OCI-LY7 (cell line): ENCODE measurements around the gene C16orf54. TPM values are rescaled to one million over a fixed set of nuclear protein-coding genes. Genes with fewer than 3 reads are reported as not detected.
"Not testable (repeated sequence)": the region's sequence is repeated elsewhere in the genome, so short reads cannot be mapped to it uniquely, and the experiment has no call there.

ENCODE experiments used
- Bru-seq: library from RNA; stranded (reverse); fragments of 400-500 nt; gene quantifications from one replicate; lab custom pipeline; 2021; lab: Mats Ljungman, UMichigan
- BruChase-seq, 2 experiments: library from RNA; stranded (reverse); fragments of 400-500 nt; gene quantifications; one replicate each; lab custom pipeline; 2021; lab: Mats Ljungman, UMichigan
- BruUV-seq: library from RNA; stranded (reverse); fragments of 400-500 nt; replicated peaks from 2 replicates; lab custom pipeline; 2021; lab: Mats Ljungman, UMichigan
- CTCF ChIA-PET: fragments of 300-600 bp; sonication (Branson Sonifier 250); formaldehyde crosslinking; loops from one replicate; lab custom pipeline; 2022; ENCODE audit warnings: antibody characterized with exemption; ENCODE audit not compliant: unreplicated experiment; lab: Charles Lee
- POLR2A ChIA-PET: fragments of 300-600 bp; sonication (Branson Sonifier 250); formaldehyde crosslinking; loops from one replicate; lab custom pipeline; 2022; ENCODE audit warnings: antibody characterized with exemption; lab: Charles Lee
- DNase-seq: peaks from one replicate; pipeline ENCODE4 v3.0.0-alpha.2; 2015; ENCODE audit warnings: low spot score
- H2AFZ ChIP-seq: fragments of 200-600 bp; sonication (generic), shearing (Covaris generic); 2 replicates; pipeline ENCODE4 v1.6.1; 2014; ENCODE audit warnings: mild to moderate bottlenecking, antibody characterized with exemption, low read length, moderate library complexity
- H3K27ac ChIP-seq: fragments of 200-600 bp; sonication (generic); 2 replicates; pipeline ENCODE4 v1.5.1; 2014; ENCODE audit warnings: mixed run types, low read depth, mild to moderate bottlenecking, moderate library complexity, low read length, inconsistent platforms; ENCODE audit not compliant: poor library complexity, severe bottlenecking
- H3K36me3 ChIP-seq: fragments of 200-600 bp; sonication (generic); 2 replicates; pipeline ENCODE4 v1.6.1; 2014; ENCODE audit warnings: mild to moderate bottlenecking, antibody characterized with exemption, low read length, moderate library complexity, mixed read lengths; ENCODE audit not compliant: insufficient read depth
- H3K4me1 ChIP-seq: fragments of 200-600 bp; sonication (generic); 2 replicates; pipeline ENCODE4 v1.5.1; 2014; ENCODE audit warnings: mild to moderate bottlenecking, low read length; ENCODE audit not compliant: insufficient read depth, poor library complexity, severe bottlenecking
- H3K4me2 ChIP-seq: fragments of 200-600 bp; sonication (generic); 2 replicates; pipeline ENCODE4 v1.6.1; 2014; ENCODE audit warnings: mild to moderate bottlenecking, low read length
- H3K4me3 ChIP-seq: fragments of 200-600 bp; sonication (generic); 2 replicates; pipeline ENCODE4 v1.5.1; 2014; ENCODE audit warnings: mild to moderate bottlenecking, low read depth, low read length; ENCODE audit not compliant: poor library complexity, severe bottlenecking
- H3K79me2 ChIP-seq: fragments of 200-600 bp; sonication (generic); 2 replicates; pipeline ENCODE4 v1.6.1; 2016; ENCODE audit warnings: low read depth, mild to moderate bottlenecking, low read length, moderate library complexity, mixed read lengths; ENCODE audit not compliant: insufficient read depth
- H3K9me2 ChIP-seq: fragments of 200-600 bp; sonication (generic); 2 replicates; pipeline ENCODE4 v1.6.1; 2016; ENCODE audit warnings: mild to moderate bottlenecking, low read length, mixed read lengths; ENCODE audit not compliant: insufficient read depth
- H3K9me3 ChIP-seq: fragments of 200-600 bp; sonication (generic); 2 replicates; pipeline ENCODE4 v1.6.1; 2014; ENCODE audit warnings: mild to moderate bottlenecking, mixed run types, low read length, mixed read lengths
- H4K20me1 ChIP-seq: fragments of 200-600 bp; sonication (generic); 2 replicates; pipeline ENCODE4 v1.6.1; 2014; ENCODE audit warnings: mild to moderate bottlenecking, antibody characterized with exemption, low read length, moderate library complexity, mixed read lengths; ENCODE audit not compliant: insufficient read depth
- EZH2phosphoT487 ChIP-seq: fragments of 200-600 bp; sonication (generic); IDR thresholded peaks from 2 replicates; pipeline ENCODE4 v1.6.1; 2018; ENCODE audit warnings: low read depth, borderline replicate concordance, mild to moderate bottlenecking, mixed run types, antibody characterized with exemption, low read length, moderate library complexity, mixed read lengths
- intact Hi-C: fragments of 100-400 bp; cut with micrococcal nuclease; formaldehyde crosslinking; loops from one replicate; pipeline ENCODE4 v1.10.0; 2022; ENCODE audit not compliant: unreplicated experiment
- long read RNA-seq: library from polyadenylated mRNA; stranded (forward); transcript quantifications from one replicate; pipeline ENCODE4 v2.0.0, GENCODE V29; 2022
- total RNA-seq, 2 experiments: library from RNA; depleted of rRNA in 1 of 2; stranded (reverse); fragments of >200 nt in 1 of 2; shearing (Covaris generic) in 1 of 2; gene quantifications; 2 replicates each; pipeline ENCODE4 v1.2.3, GENCODE V29; 2014 to 2022
- TF ChIP-seq, protein P1 (sequence below): fragments of 200-600 bp; sonication (generic); conservative IDR thresholded peaks from 2 replicates; pipeline ENCODE4 v1.5.1; 2014; ENCODE audit warnings: mild to moderate bottlenecking, antibody characterized with exemption, low read length, moderate library complexity, mixed read lengths

C16orf54 gene, protein sequence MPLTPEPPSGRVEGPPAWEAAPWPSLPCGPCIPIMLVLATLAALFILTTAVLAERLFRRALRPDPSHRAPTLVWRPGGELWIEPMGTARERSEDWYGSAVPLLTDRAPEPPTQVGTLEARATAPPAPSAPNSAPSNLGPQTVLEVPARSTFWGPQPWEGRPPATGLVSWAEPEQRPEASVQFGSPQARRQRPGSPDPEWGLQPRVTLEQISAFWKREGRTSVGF
- total RNA-seq (2014; rRNA removed; shearing (Covaris generic)) (not detected in 2 replicates), total RNA-seq (2022) (0.32 and 0.55 TPM in 2 replicates), Bru-seq, nascent RNA (not detected), BruChase-seq, experiment 1, labeled RNA remaining after a 6-hour chase (percentile 15 among the genes with signal in this experiment), BruChase-seq, experiment 2, labeled RNA remaining after a 2-hour chase (percentile 29 among the genes with signal in this experiment)
- long read RNA-seq, partial matches to known transcripts: 0 of 2 reads
- long read RNA-seq, other reads (novel, unspliced or antisense): 0 of 2 reads

- ChIA-PET CTCF (no interaction called here), POLR2A (no interaction called here)
- no peak for TF ChIP-seq EZH2phosphoT487
- TF ChIP-seq, protein P1, sequence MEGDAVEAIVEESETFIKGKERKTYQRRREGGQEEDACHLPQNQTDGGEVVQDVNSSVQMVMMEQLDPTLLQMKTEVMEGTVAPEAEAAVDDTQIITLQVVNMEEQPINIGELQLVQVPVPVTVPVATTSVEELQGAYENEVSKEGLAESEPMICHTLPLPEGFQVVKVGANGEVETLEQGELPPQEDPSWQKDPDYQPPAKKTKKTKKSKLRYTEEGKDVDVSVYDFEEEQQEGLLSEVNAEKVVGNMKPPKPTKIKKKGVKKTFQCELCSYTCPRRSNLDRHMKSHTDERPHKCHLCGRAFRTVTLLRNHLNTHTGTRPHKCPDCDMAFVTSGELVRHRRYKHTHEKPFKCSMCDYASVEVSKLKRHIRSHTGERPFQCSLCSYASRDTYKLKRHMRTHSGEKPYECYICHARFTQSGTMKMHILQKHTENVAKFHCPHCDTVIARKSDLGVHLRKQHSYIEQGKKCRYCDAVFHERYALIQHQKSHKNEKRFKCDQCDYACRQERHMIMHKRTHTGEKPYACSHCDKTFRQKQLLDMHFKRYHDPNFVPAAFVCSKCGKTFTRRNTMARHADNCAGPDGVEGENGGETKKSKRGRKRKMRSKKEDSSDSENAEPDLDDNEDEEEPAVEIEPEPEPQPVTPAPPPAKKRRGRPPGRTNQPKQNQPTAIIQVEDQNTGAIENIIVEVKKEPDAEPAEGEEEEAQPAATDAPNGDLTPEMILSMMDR: no peak
- Histone ChIP-seq H3K79me2 (no peaks in the 10 kb centered on the region), H3K27ac (no peak within 1 kb of the TSS), H3K4me3 (no peak within 1 kb of the TSS), H3K4me2 (peak within 1 kb of the TSS; percentile 20; the same call in 1 of the 2 replicates), H3K9me2 (no peaks in the 10 kb centered on the region), H2AFZ (no peak within 1 kb of the TSS), H3K4me1 (no peaks in the 10 kb centered on the region), H4K20me1 (no peaks in the 10 kb centered on the region), H3K36me3 (no peaks in the 10 kb centered on the region), H3K9me3 (no peaks in the 10 kb centered on the region)
- no peak for DNase-seq
- BruUV-seq: no TSS peak
- intact Hi-C loops: no loop called here
These were observed at the start of gene C16orf54 for GRCh38 chr16:29745853-29746345. Gene C16orf54, minus strand, starts transcription at chr16:29745990. Its CDS starts 1,039 bp downstream, at chr16:29744951.

GRCh38 chr16:29794231-29794710 is 48.5 kb upstream of the C16orf54 start:
- TF ChIP-seq, protein P1: no peak
- TF ChIP-seq EZH2phosphoT487: no peak
- Histone ChIP-seq H3K27ac (no peak overlapping the region), H3K79me2 (peaks cover 67% of the 10 kb centered on the region), H3K9me2 (no peaks in the 10 kb centered on the region), H3K4me1 (peaks cover 32% of the 10 kb centered on the region), H2AFZ (no peak overlapping the region), H3K4me3 (no peak overlapping the region), H3K4me2 (peak overlapping the region; percentile 25; the same call in 1 of the 2 replicates), H3K9me3 (no peaks in the 10 kb centered on the region), H4K20me1 (peaks cover 10% of the 10 kb centered on the region), H3K36me3 (peaks cover 83% of the 10 kb centered on the region)
- DNase-seq: no peak
- BruUV-seq: no TSS peak
- POLR2A ChIA-PET: interaction anchor here (2.0 kb wide), 1 partner anchor 9 kb away, joined by 13 read pairs; no protein-coding TSS in a partner anchor
- intact Hi-C loops: no loop called here
- CTCF ChIA-PET: interaction anchor here (0.6 kb wide), 2 partner anchors 10 to 180 kb away, joined by 3 read pairs; no protein-coding TSS in a partner anchor

GRCh38 chr16:29793153-29793552 is 47.4 kb upstream of the C16orf54 start:
- CTCF ChIA-PET, H3K9me3 ChIP-seq, BruUV-seq, H2AFZ ChIP-seq, H3K9me2 ChIP-seq, H3K27ac ChIP-seq, intact Hi-C loops, DNase-seq, H4K20me1 ChIP-seq: not testable (repeated sequence)
- POLR2A ChIA-PET: interaction anchor here (2.0 kb wide), 1 partner anchor 10 kb away, joined by 13 read pairs; no protein-coding TSS in a partner anchor
- Histone ChIP-seq H3K79me2 (peaks cover 67% of the 10 kb centered on the region), H3K4me1 (peaks cover 32% of the 10 kb centered on the region), H3K36me3 (peaks cover 72% of the 10 kb centered on the region), H3K4me3 (peak overlapping the region; percentile 79), H3K4me2 (peak overlapping the region; percentile 89)
